Measurements from ENCODE around the gene SAMD1.

GRCh38 chr19:14081797-14082674, 8.5 kb downstream of the SAMD1 start:
- TF ChIP-seq CTCF (IDR thresholded peaks at IDR 0.05) (no peak), POLR2A (IDR thresholded peaks at IDR 0.05) (no peak)
